ENCODE data around the gene DNAH5.

Gene DNAH5

GRCh38 chr5:13695076-13695712 lies 249.3 kb downstream of the DNAH5 start:
- no peak for DNase-seq

GRCh38 chr5:13692172-13692571 lies 252.3 kb downstream of the DNAH5 start:
- no peak for DNase-seq

- no peak for DNase-seq
Measured at GRCh38 chr5:13676531-13676930, 268.0 kb downstream of the DNAH5 start.

- DNase-seq, result no peak
Measured at GRCh38 chr5:13674391-13674790, 270.1 kb downstream of the DNAH5 start.

GRCh38 chr5:13673511-13673910 lies 271.0 kb downstream of the DNAH5 start:
- DNase-seq, result no peak

- DNase-seq, result no peak
Measured at GRCh38 chr5:13664377-13664776, 280.1 kb downstream of the DNAH5 start.

- DNase-seq, result no peak
Measured at GRCh38 chr5:13662626-13663025, 281.9 kb downstream of the DNAH5 start.

- no peak for DNase-seq
Measured at GRCh38 chr5:13661272-13661671, 283.2 kb downstream of the DNAH5 start.

- DNase-seq, result no peak
Measured at GRCh38 chr5:13660072-13660471, 284.4 kb downstream of the DNAH5 start.

- DNase-seq, result no peak
Measured at GRCh38 chr5:13659391-13659790, 285.1 kb downstream of the DNAH5 start.

GRCh38 chr5:13658761-13659160 lies 285.7 kb downstream of the DNAH5 start:
- no peak for DNase-seq

GRCh38 chr5:13658152-13658551 lies 286.3 kb downstream of the DNAH5 start:
- DNase-seq, result no peak

GRCh38 chr5:13653709-13654108 lies 290.8 kb downstream of the DNAH5 start:
- DNase-seq, result no peak

GRCh38 chr5:13649656-13650055 lies 294.8 kb downstream of the DNAH5 start:
- no peak for DNase-seq

GRCh38 chr5:13648822-13649221 lies 295.7 kb downstream of the DNAH5 start:
- no peak for DNase-seq

- no peak for DNase-seq
Measured at GRCh38 chr5:13643734-13644133, 300.8 kb downstream of the DNAH5 start.

GRCh38 chr5:13643196-13643595 lies 301.3 kb downstream of the DNAH5 start:
- DNase-seq, result no peak

Data from NCI-H2171 (cell line).